H1 (cell line): ENCODE measurements around the gene GNAI2. TPM values are rescaled to one million over a fixed set of nuclear protein-coding genes. Genes with fewer than 3 reads are reported as not detected.

ENCODE experiments used
- CTCF ChIA-PET: fragments of 300-600 bp; sonication (Branson Sonifier 250); formaldehyde crosslinking; loops from one replicate; lab custom pipeline; 2021; ENCODE audit not compliant: partially characterized antibody; lab: Charles Lee
- POLR2A ChIA-PET: fragments of 300-600 bp; sonication (Branson Sonifier 250); formaldehyde crosslinking; loops from one replicate; lab custom pipeline; 2021; ENCODE audit warnings: inconsistent platforms; ENCODE audit not compliant: partially characterized antibody; lab: Charles Lee
- DNase-seq, 2 experiments: peaks; one replicate each; pipeline versions ENCODE4 v3.0.0 to v3.0.0-alpha.2; 2010 to 2022; ENCODE audit warnings: low spot score in 2 of 2, low read depth in 1 of 2, mixed read lengths in 1 of 2
- FAIRE-seq: peaks from 2 replicates; lab custom pipeline; 2011; peaks lifted over from hg19 to GRCh38; lab: Jason Lieb, UNC
- H2AFZ ChIP-seq: 2 replicates; pipeline ENCODE4 v1.8.1; 2012; ENCODE audit warnings: low read length, inconsistent platforms
- H2AK5ac ChIP-seq: 2 replicates; pipeline ENCODE4 v1.6.1; 2013; ENCODE audit warnings: low read depth, low read length
- H2BK120ac ChIP-seq: replicated peaks from 2 replicates; pipeline ENCODE3; 2013; ENCODE audit warnings: low read depth, low read length, inconsistent platforms
- H2BK12ac ChIP-seq: 2 replicates; pipeline ENCODE4 v1.6.1; 2013; ENCODE audit warnings: low read depth, low read length
- H2BK15ac ChIP-seq: 2 replicates; pipeline ENCODE4 v1.6.1; 2013; ENCODE audit warnings: low read length
- H2BK20ac ChIP-seq: 2 replicates; pipeline ENCODE4 v1.6.1; 2013; ENCODE audit warnings: low read length
- H2BK5ac ChIP-seq: 2 replicates; pipeline ENCODE4 v1.6.1; 2013; ENCODE audit warnings: low read depth, low read length
- H3K14ac ChIP-seq: 2 replicates; pipeline ENCODE4 v1.6.1; 2013; ENCODE audit warnings: inconsistent platforms; ENCODE audit not compliant: insufficient read length
- H3K18ac ChIP-seq: 2 replicates; pipeline ENCODE4 v1.6.1; 2013; ENCODE audit warnings: low read length; ENCODE audit errors: extremely low read depth
- H3K23ac ChIP-seq: 2 replicates; pipeline ENCODE4 v1.6.1; 2013; ENCODE audit warnings: inconsistent platforms; ENCODE audit not compliant: insufficient read length
- H3K23me2 ChIP-seq: 2 replicates; pipeline ENCODE4 v1.6.1; 2013; ENCODE audit warnings: low read depth, low read length
- H3K27ac ChIP-seq: 2 replicates; pipeline ENCODE4 v1.6.1; 2011; ENCODE audit warnings: low read depth, low read length, inconsistent platforms
- H3K27me3 ChIP-seq, 4 experiments: replicated peaks in 1 of 4; 1 replicate in 1 of 4; 2 replicates in 3 of 4; pipeline versions ENCODE4 v1.6.1 to v1.8.1; 2011 to 2013; ENCODE audit warnings: low read length in 3 of 4, mild to moderate bottlenecking in 3 of 4, inconsistent platforms in 2 of 4, mixed read lengths in 2 of 4, moderate library complexity in 1 of 4; ENCODE audit not compliant: control insufficient read depth in 3 of 4, insufficient read depth in 3 of 4; ENCODE audit errors: extremely low read depth in 1 of 4
- H3K36me3 ChIP-seq, 4 experiments: 2 replicates each; pipeline versions ENCODE4 v1.6.1 to v1.8.1; 2011 to 2013; ENCODE audit warnings: mild to moderate bottlenecking in 4 of 4, low read length in 3 of 4, moderate library complexity in 2 of 4, control low read depth in 1 of 4, inconsistent platforms in 1 of 4; ENCODE audit not compliant: insufficient read depth in 4 of 4, control insufficient read depth in 2 of 4
- H3K4ac ChIP-seq: replicated peaks from 2 replicates; pipeline ENCODE3; 2013; ENCODE audit warnings: low read length, low read depth, mixed read lengths, inconsistent platforms; ENCODE audit not compliant: insufficient read length
- H3K4me1 ChIP-seq, 4 experiments: replicated peaks in 1 of 4; 1 replicate in 1 of 4; 2 replicates in 3 of 4; pipeline versions ENCODE4 v1.6.1 to v1.8.1; 2011 to 2013; ENCODE audit warnings: low read length in 3 of 4, inconsistent platforms in 2 of 4, mixed read lengths in 1 of 4; ENCODE audit not compliant: insufficient read depth in 4 of 4, control insufficient read depth in 3 of 4
- H3K4me2 ChIP-seq, 2 experiments: 2 replicates each; pipeline versions ENCODE4 v1.6.1 to v1.8.1; 2011 to 2013; ENCODE audit warnings: low read depth in 2 of 2, low read length in 2 of 2, control low read depth in 1 of 2, inconsistent platforms in 1 of 2, mild to moderate bottlenecking in 1 of 2; ENCODE audit not compliant: insufficient read depth in 1 of 2
- H3K4me3 ChIP-seq, 4 experiments: fragments of 200-600, 300-600 bp in 1 of 4; sonication (generic), shearing (Covaris generic), sonication (Bioruptor Twin) in 1 of 4; 2 replicates each; pipeline versions ENCODE4 v1.5.1 to v1.8.1; 2011 to 2016; ENCODE audit warnings: low read length in 4 of 4, low read depth in 3 of 4, control low read depth in 2 of 4, inconsistent platforms in 2 of 4, mild to moderate bottlenecking in 2 of 4, mixed read lengths in 1 of 4, moderate library complexity in 1 of 4; ENCODE audit not compliant: insufficient read depth in 2 of 4; ENCODE audit errors: extremely low read depth in 1 of 4
- H3K56ac ChIP-seq: replicated peaks from 2 replicates; pipeline ENCODE3; 2013; ENCODE audit warnings: low read depth, mild to moderate bottlenecking, mixed read lengths, low read length, inconsistent platforms; ENCODE audit not compliant: insufficient read length
- H3K79me1 ChIP-seq: 2 replicates; pipeline ENCODE4 v1.6.1; 2013; ENCODE audit warnings: low read depth, low read length, control low read depth
- H3K79me2 ChIP-seq, 2 experiments: 2 replicates each; pipeline versions ENCODE4 v1.6.1 to v1.8.1; 2012 to 2013; ENCODE audit warnings: low read length in 2 of 2, mild to moderate bottlenecking in 2 of 2, inconsistent platforms in 1 of 2; ENCODE audit not compliant: insufficient read depth in 2 of 2, control insufficient read depth in 1 of 2
- H3K9ac ChIP-seq, 4 experiments: replicated peaks in 1 of 4; 1 replicate in 1 of 4; 2 replicates in 3 of 4; pipeline versions ENCODE4 v1.6.1 to v1.8.1; 2011 to 2013; ENCODE audit warnings: low read depth in 3 of 4, low read length in 3 of 4, control low read depth in 2 of 4, mild to moderate bottlenecking in 2 of 4, moderate library complexity in 2 of 4, inconsistent platforms in 1 of 4; ENCODE audit errors: extremely low read depth in 1 of 4
- H3K9me3 ChIP-seq, 2 experiments: 2 replicates each; pipeline versions ENCODE4 v1.6.1 to v1.8.1; 2012 to 2013; ENCODE audit warnings: mild to moderate bottlenecking in 2 of 2, moderate library complexity in 2 of 2, control low read depth in 1 of 2, inconsistent platforms in 1 of 2, low read depth in 1 of 2, low read length in 1 of 2, mixed read lengths in 1 of 2; ENCODE audit not compliant: insufficient read depth in 2 of 2
- H4K20me1 ChIP-seq, 2 experiments: replicated peaks in 1 of 2; 2 replicates each; pipeline versions ENCODE3 to v1.8.1; 2011 to 2013; ENCODE audit warnings: inconsistent platforms in 2 of 2, low read length in 2 of 2, mild to moderate bottlenecking in 1 of 2; ENCODE audit not compliant: insufficient read depth in 2 of 2, control insufficient read depth in 1 of 2
- H4K5ac ChIP-seq: 2 replicates; pipeline ENCODE4 v1.6.1; 2013; ENCODE audit warnings: low read length, low read depth, mixed read lengths, inconsistent platforms; ENCODE audit not compliant: insufficient read length
- H4K8ac ChIP-seq: 2 replicates; pipeline ENCODE4 v1.8.0; 2013; ENCODE audit warnings: mild to moderate bottlenecking, moderate library complexity, low read length, inconsistent platforms; ENCODE audit not compliant: insufficient read depth; ENCODE audit errors: extremely low read depth
- H4K91ac ChIP-seq: replicated peaks from 2 replicates; pipeline ENCODE3; 2013; ENCODE audit warnings: low read length, mixed read lengths, inconsistent platforms; ENCODE audit not compliant: insufficient read length
- ASH2L ChIP-seq: fragments of 200-600, 300-600 bp; sonication (generic); IDR thresholded peaks from one replicate; pipeline ENCODE4 v1.7.1; 2017; ENCODE audit warnings: low read length
- BRCA1 ChIP-seq: IDR thresholded peaks from 2 replicates; pipeline ENCODE4 v1.6.1; 2012; ENCODE audit warnings: low read depth, low read length, improper control_type of control experiment
- CBX5 ChIP-seq: fragments of 300-800, 300-1000 bp; sonication (generic); IDR thresholded peaks from 2 replicates; pipeline ENCODE4 v1.7.1; 2016; ENCODE audit warnings: antibody characterized with exemption, low read length, low read depth
- CBX8 ChIP-seq: fragments of 300-800, 300-1000 bp; sonication (generic); IDR thresholded peaks from 2 replicates; pipeline ENCODE4 v1.7.1; 2016; ENCODE audit warnings: low read depth, low read length, borderline replicate concordance
- CEBPB ChIP-seq: IDR thresholded peaks from 2 replicates; pipeline ENCODE4 v1.6.1; 2012; ENCODE audit warnings: low read depth, low read length
- GABPA ChIP-seq: IDR thresholded peaks from 2 replicates; pipeline ENCODE4 v1.6.1; 2011; ENCODE audit warnings: mild to moderate bottlenecking, low read length, moderate library complexity, borderline replicate concordance; ENCODE audit not compliant: insufficient read depth
- KDM1A ChIP-seq: fragments of 200-600, 300-600 bp; sonication (generic); IDR thresholded peaks from 2 replicates; pipeline ENCODE4 v1.7.1; 2016; ENCODE audit warnings: mild to moderate bottlenecking, low read length, borderline replicate concordance
- PHF8 ChIP-seq: fragments of 200-600 bp; sonication (generic); conservative IDR thresholded peaks from 2 replicates; pipeline ENCODE4 v1.7.1; 2012; ENCODE audit warnings: low read depth, mild to moderate bottlenecking, inconsistent platforms, low read length, moderate library complexity
- RXRA ChIP-seq: IDR thresholded peaks from 2 replicates; pipeline ENCODE4 v1.6.1; 2011; ENCODE audit warnings: low read depth, mild to moderate bottlenecking, low read length, moderate library complexity; ENCODE audit not compliant: insufficient read depth
- SAP30 ChIP-seq: fragments of 300-600 bp; sonication (generic); IDR thresholded peaks from 2 replicates; pipeline ENCODE4 v1.7.1; 2012; ENCODE audit warnings: low read length, moderate library complexity, mild to moderate bottlenecking, inconsistent platforms; ENCODE audit not compliant: insufficient read depth, insufficient replicate concordance
- SP1 ChIP-seq: IDR thresholded peaks from 2 replicates; pipeline ENCODE4 v1.6.1; 2011; ENCODE audit warnings: low read depth, low read length
- SRF ChIP-seq: IDR thresholded peaks from 2 replicates; pipeline ENCODE4 v1.6.1; 2011; ENCODE audit warnings: mild to moderate bottlenecking, low read depth, low read length, moderate library complexity
- TCF12 ChIP-seq: IDR thresholded peaks from 2 replicates; pipeline ENCODE4 v1.6.1; 2011; ENCODE audit warnings: low read depth, mild to moderate bottlenecking, low read length
- YY1 ChIP-seq: IDR thresholded peaks from 2 replicates; pipeline ENCODE4 v1.6.1; 2011; ENCODE audit warnings: low read depth, mild to moderate bottlenecking, low read length
- WGBS, 2 experiments: shearing (Covaris generic) in 1 of 2; methylation state at CpG; one replicate each; pipeline versions ENCODE4 v1.1.6 to v1.1.7; 2013 to 2015; ENCODE audit warnings: low lambda C conversion rate in 2 of 2, mixed read lengths in 2 of 2, inconsistent platforms in 1 of 2, low coverage in 1 of 2, missing lambda C conversion rate in 1 of 2; ENCODE audit not compliant: insufficient replicate concordance in 2 of 2, insufficient coverage in 1 of 2, insufficient read length in 1 of 2; ENCODE audit errors: extremely low coverage in 1 of 2, missing lambda C conversion rate in 1 of 2; 5-methylcytosine and 5-hydroxymethylcytosine counted together
- polyA plus RNA-seq, 7 experiments: library from polyadenylated mRNA; depleted of rRNA in 3 of 7; stranded (reverse) in 5 of 7; unstranded in 2 of 7; fragments of >200 nt in 5 of 7; fragments of 200-250 nt in 2 of 7; gene quantifications; 1 replicate in 5 of 7; 2 replicates in 1 of 7; 4 replicates in 1 of 7; pipeline versions ENCODE4 v1.2.1 to v1.2.3, GENCODE V29; 2011 to 2013; ENCODE audit warnings: missing spikeins in 2 of 7, mixed read lengths in 2 of 7
- total RNA-seq: library from RNA; stranded (reverse); fragmentation: NEBNext Ultra II Directional; extraction: Animal tissue kit (Norgen Biotek cat#: 25700); gene quantifications from 2 replicates; pipeline ENCODE4 v1.2.1, GENCODE V29; 2021

GNAI2 gene
- total and polyA plus RNA-seq, 2 of the 8 experiments (the other 6 are each of a cell fraction or from before 2014, with no cell fraction given) = 168 to 539 TPM

GRCh38 chr3:50266836-50267235 is 30.8 kb downstream of the GNAI2 start:
- peaks cover 4% of the 10 kb centered on the region; the same call in 1 of the 2 replicates for H3K23me2 ChIP-seq
- peak overlapping the region; percentile 20; the same call in 1 of the 2 replicates for H2BK15ac ChIP-seq
- H3K27me3 ChIP-seq = peaks cover 0 to 3% (median 0%) of the 10 kb centered on the region in 4 experiments; a peak in 3 of 7 replicates
- no peak overlapping the region for H3K56ac ChIP-seq
- peak overlapping the region; percentile 25; the same call in 1 of the 2 replicates for H4K8ac ChIP-seq
- H2BK5ac ChIP-seq = peak overlapping the region; percentile 26; the same call in 1 of the 2 replicates
- WGBS, 2 experiments = 87% methylated on average over 7 of the region's 7 CpGs; no CpG with 5 or more reads in 1 of the 2 experiments
- peak overlapping the region; percentile 45; the same call in 1 of the 2 replicates for H2AK5ac ChIP-seq
- FAIRE-seq (no peak), DNase-seq (no peak)
- H3K79me1 ChIP-seq = no peaks in the 10 kb centered on the region
- peak overlapping the region; percentile 28 to 46; a peak in 3 of 4 replicates for H3K4me2 ChIP-seq
- H3K23ac ChIP-seq = no peak overlapping the region
- H3K4me1 ChIP-seq = peaks cover 0 to 48% (median 36%) of the 10 kb centered on the region in 4 experiments; a peak in 6 of 7 replicates
- peak overlapping the region; percentile 60; the same call in 1 of the 2 replicates for H3K18ac ChIP-seq
- peak overlapping the region; percentile 69 for H2BK120ac ChIP-seq
- peaks cover 0 to 1% of the 10 kb centered on the region in 2 experiments for H4K20me1 ChIP-seq
- peak overlapping the region; percentile 38 for H4K5ac ChIP-seq
- no peak overlapping the region; a peak in 1 of 8 replicates for H3K4me3 ChIP-seq
- peak overlapping the region; percentile 58 for H3K4ac ChIP-seq
- POLR2A ChIA-PET = interaction anchor here (0.6 to 3.5 kb wide), 12 partner anchors 9 to 80 kb away, joined by 3 to 19 read pairs (median 4); partner anchors contain the start of genes GNAI2 and LSMEM2
- H4K91ac ChIP-seq = peak overlapping the region; percentile 95
- H3K9ac ChIP-seq = no peak overlapping the region
- no peak overlapping the region for H3K27ac ChIP-seq
- no peak overlapping the region for H3K14ac ChIP-seq
- H2BK12ac ChIP-seq = peak overlapping the region; percentile 72
- H2AFZ ChIP-seq = no peak overlapping the region
- peak overlapping the region; percentile 55; the same call in 1 of the 2 replicates for H2BK20ac ChIP-seq
- no peaks in the 10 kb centered on the region for H3K79me2 ChIP-seq
- CTCF ChIA-PET = interaction anchor here (0.5 to 53.5 kb wide), 10 partner anchors 9 to 122 kb away, joined by 3 to 2149 read pairs (median 16); partner anchors contain the start of genes GNAI2, GNAT1, HYAL2 and LSMEM2
- H3K36me3 ChIP-seq = no peaks in the 10 kb centered on the region
- H3K9me3 ChIP-seq = no peaks in the 10 kb centered on the region
- no peak for TF ChIP-seq KDM1A
- TF ChIP-seq BRCA1 = no peak
- TF ChIP-seq SRF = no peak
- TF ChIP-seq CBX5 = no peak
- no peak for TF ChIP-seq TCF12
- TF ChIP-seq SAP30 = no peak
- TF ChIP-seq YY1 = no peak
- no peak for TF ChIP-seq RXRA
- no peak for TF ChIP-seq CBX8
- no peak for TF ChIP-seq PHF8
- TF ChIP-seq ASH2L = no peak
- no peak for TF ChIP-seq CEBPB
- TF ChIP-seq SP1 = no peak
- no peak for TF ChIP-seq GABPA
